ENCODE measurements around the gene LIPF. TPM values are rescaled to one million over a fixed set of nuclear protein-coding genes. Genes with fewer than 3 reads are reported as not detected.

The LIPF gene
- total RNA-seq, 1 experiment from 2014 or later = not detected

- intact Hi-C loops (cut with micrococcal nuclease; ENCODE audit: unreplicated experiment) = no loop called here
- no peak overlapping the region for H3K4me3 Mint-ChIP-seq (ENCODE audit: low read depth, unreplicated experiment)
- peaks cover under 1% of the 10 kb centered on the region for H3K4me1 Mint-ChIP-seq (ENCODE audit: low read depth, unreplicated experiment)
- no peaks in the 10 kb centered on the region for H3K27me3 Mint-ChIP-seq (ENCODE audit: unreplicated experiment)
- TF ChIP-seq, protein P1, sequence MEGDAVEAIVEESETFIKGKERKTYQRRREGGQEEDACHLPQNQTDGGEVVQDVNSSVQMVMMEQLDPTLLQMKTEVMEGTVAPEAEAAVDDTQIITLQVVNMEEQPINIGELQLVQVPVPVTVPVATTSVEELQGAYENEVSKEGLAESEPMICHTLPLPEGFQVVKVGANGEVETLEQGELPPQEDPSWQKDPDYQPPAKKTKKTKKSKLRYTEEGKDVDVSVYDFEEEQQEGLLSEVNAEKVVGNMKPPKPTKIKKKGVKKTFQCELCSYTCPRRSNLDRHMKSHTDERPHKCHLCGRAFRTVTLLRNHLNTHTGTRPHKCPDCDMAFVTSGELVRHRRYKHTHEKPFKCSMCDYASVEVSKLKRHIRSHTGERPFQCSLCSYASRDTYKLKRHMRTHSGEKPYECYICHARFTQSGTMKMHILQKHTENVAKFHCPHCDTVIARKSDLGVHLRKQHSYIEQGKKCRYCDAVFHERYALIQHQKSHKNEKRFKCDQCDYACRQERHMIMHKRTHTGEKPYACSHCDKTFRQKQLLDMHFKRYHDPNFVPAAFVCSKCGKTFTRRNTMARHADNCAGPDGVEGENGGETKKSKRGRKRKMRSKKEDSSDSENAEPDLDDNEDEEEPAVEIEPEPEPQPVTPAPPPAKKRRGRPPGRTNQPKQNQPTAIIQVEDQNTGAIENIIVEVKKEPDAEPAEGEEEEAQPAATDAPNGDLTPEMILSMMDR (IDR thresholded peaks at IDR 0.05; ENCODE audit: unreplicated experiment) = no peak
- BruUV-seq (replicated peaks) = no TSS peak
- no peak for DNase-seq
- no peak overlapping the region for H3K27ac Mint-ChIP-seq (ENCODE audit: unreplicated experiment)
- no peaks in the 10 kb centered on the region for H3K9me3 Mint-ChIP-seq (ENCODE audit: low read depth, unreplicated experiment)
- no peaks in the 10 kb centered on the region for H3K36me3 Mint-ChIP-seq (ENCODE audit: insufficient read depth, unreplicated experiment)
- CTCF ChIA-PET = no interaction called here
Measured at GRCh38 chr10:88657901-88658300, 6.3 kb upstream of the LIPF start.

DNA sequence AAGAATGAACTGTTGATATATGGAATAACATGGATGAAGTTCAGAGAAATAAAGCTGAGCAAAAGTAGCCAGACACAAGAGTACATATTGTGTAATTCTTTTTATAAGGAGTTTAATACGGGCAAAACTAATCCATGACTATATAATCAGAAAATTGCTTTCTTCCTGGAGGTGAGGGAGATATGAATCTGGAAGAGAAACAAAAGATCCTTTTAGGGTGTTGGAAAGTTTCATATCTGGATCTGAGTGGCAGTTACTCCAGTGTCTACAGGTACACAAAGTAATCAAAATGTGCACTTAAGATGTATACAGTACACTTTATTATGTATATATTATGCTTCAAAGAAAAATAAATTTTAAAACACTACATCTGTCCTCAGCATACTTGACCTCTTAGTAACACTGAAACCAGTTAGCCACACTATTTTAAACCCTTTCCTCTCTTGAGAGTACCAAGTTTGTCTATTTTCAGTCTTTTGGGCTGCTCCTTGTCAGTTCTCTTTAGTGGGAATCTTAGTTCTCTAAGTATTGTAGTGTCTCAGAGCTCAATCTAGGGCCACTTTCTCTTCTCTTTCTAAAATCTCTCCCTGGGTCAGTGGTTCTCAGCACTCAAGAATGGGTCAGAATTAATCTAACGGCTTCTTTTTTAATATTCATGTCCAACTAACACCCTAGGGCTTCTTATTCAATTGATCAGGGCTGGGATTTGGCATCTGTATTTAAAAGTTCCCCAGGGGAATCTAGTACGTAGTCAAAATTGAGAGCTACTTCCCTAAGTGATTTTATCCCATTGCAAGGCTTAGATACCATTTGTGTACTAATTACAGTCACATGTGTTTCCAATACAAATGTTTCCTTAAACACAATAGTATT lies 4.3 kb upstream of the LIPF start:
- H3K27ac Mint-ChIP-seq (ENCODE audit: unreplicated experiment) = no peak overlapping the region
- intact Hi-C loops (cut with micrococcal nuclease; ENCODE audit: unreplicated experiment) = no loop called here
- no peak for DNase-seq
- no peaks in the 10 kb centered on the region for H3K36me3 Mint-ChIP-seq (ENCODE audit: insufficient read depth, unreplicated experiment)
- no peaks in the 10 kb centered on the region for H3K4me1 Mint-ChIP-seq (ENCODE audit: low read depth, unreplicated experiment)
- H3K9me3 Mint-ChIP-seq (ENCODE audit: low read depth, unreplicated experiment) = no peaks in the 10 kb centered on the region
- no peak overlapping the region for H3K4me3 Mint-ChIP-seq (ENCODE audit: low read depth, unreplicated experiment)
- TF ChIP-seq, protein P1 (IDR thresholded peaks at IDR 0.05; ENCODE audit: unreplicated experiment) = no peak
- BruUV-seq (replicated peaks) = no TSS peak
- no peaks in the 10 kb centered on the region for H3K27me3 Mint-ChIP-seq (ENCODE audit: unreplicated experiment)
- CTCF ChIA-PET = no interaction called here

DNA sequence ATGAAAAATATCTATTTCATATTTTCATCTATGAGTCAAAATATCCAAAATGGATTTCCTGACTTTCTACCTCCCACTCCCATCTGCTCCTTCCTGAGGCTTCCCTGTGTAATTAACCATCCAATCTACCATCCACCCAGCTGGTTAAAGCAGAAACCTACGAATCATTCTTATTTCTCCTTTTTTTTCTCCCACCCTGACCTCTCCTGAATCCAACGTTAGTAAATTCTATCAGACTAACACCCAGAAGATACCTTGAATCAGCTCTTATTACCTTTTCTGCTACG lies 3.7 kb upstream of the LIPF start:
- intact Hi-C loops (cut with micrococcal nuclease; ENCODE audit: unreplicated experiment) = no loop called here
- Mint-ChIP-seq H3K27me3 (ENCODE audit: unreplicated experiment) (no peaks in the 10 kb centered on the region), H3K36me3 (ENCODE audit: insufficient read depth, unreplicated experiment) (no peaks in the 10 kb centered on the region), H3K9me3 (ENCODE audit: low read depth, unreplicated experiment) (no peaks in the 10 kb centered on the region), H3K27ac (ENCODE audit: unreplicated experiment) (no peak overlapping the region), H3K4me3 (ENCODE audit: low read depth, unreplicated experiment) (no peak overlapping the region), H3K4me1 (ENCODE audit: low read depth, unreplicated experiment) (no peaks in the 10 kb centered on the region)
- BruUV-seq (replicated peaks) = no TSS peak
- no peak for DNase-seq
- TF ChIP-seq, protein P1 (IDR thresholded peaks at IDR 0.05; ENCODE audit: unreplicated experiment) = no peak
- CTCF ChIA-PET = no interaction called here

DNA sequence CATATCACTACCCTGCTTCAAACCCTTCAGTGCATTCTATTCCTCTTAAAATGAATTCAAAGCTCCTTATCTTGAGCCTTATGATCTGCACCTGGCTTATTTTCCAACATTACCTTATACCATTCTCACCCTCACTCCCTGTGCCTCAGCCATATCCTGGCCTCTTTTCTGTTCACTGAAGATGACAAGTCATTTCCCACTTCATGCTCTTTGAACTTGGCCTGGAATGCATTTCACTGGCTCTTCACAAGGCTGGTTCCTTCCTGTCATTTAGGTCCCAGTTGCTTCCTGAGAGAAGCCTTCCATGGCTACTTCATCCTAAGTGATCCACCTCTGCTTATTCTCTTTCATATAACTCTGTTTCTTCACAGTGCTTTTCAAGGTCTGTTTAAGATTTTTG lies 3.2 kb upstream of the LIPF start:
- CTCF ChIA-PET = no interaction called here
- TF ChIP-seq, protein P1 (IDR thresholded peaks at IDR 0.05; ENCODE audit: unreplicated experiment) = no peak
- Mint-ChIP-seq H3K4me1 (ENCODE audit: low read depth, unreplicated experiment) (no peaks in the 10 kb centered on the region), H3K4me3 (ENCODE audit: low read depth, unreplicated experiment) (no peak overlapping the region), H3K27me3 (ENCODE audit: unreplicated experiment) (no peaks in the 10 kb centered on the region), H3K9me3 (ENCODE audit: low read depth, unreplicated experiment) (no peaks in the 10 kb centered on the region), H3K27ac (ENCODE audit: unreplicated experiment) (no peak overlapping the region), H3K36me3 (ENCODE audit: insufficient read depth, unreplicated experiment) (no peaks in the 10 kb centered on the region)
- intact Hi-C loops (cut with micrococcal nuclease; ENCODE audit: unreplicated experiment) = no loop called here
- DNase-seq = no peak
- no TSS peak for BruUV-seq (replicated peaks)

Data from Calu3 (cell line).